ENCODE data around the gene CDKN2B-AS1.

- no peak for TF ChIP-seq GATA2 (IDR thresholded peaks at IDR 0.05; ENCODE audit: low read depth, low read length)
- TF ChIP-seq GATA3 (IDR thresholded peaks at IDR 0.05; ENCODE audit: low read depth, low read length) = no peak
Observed at GRCh38 chr9:22050924-22051323, 56.3 kb downstream of the CDKN2B-AS1 start.
